NCI-H82 treated with DMSO at 0.1 percent for 48 hours (cell line): ENCODE data around the gene ATL2.
"Not testable (repeated sequence)": the region's sequence is repeated elsewhere in the genome, so short reads cannot be mapped to it uniquely, and the experiment has no call there.

Experiments used
- DNase-seq: peaks from one replicate; lab custom pipeline; 2025; ENCODE audit not compliant: unreplicated experiment; lab: John Stamatoyannopoulos, UW

Gene ATL2

DNA sequence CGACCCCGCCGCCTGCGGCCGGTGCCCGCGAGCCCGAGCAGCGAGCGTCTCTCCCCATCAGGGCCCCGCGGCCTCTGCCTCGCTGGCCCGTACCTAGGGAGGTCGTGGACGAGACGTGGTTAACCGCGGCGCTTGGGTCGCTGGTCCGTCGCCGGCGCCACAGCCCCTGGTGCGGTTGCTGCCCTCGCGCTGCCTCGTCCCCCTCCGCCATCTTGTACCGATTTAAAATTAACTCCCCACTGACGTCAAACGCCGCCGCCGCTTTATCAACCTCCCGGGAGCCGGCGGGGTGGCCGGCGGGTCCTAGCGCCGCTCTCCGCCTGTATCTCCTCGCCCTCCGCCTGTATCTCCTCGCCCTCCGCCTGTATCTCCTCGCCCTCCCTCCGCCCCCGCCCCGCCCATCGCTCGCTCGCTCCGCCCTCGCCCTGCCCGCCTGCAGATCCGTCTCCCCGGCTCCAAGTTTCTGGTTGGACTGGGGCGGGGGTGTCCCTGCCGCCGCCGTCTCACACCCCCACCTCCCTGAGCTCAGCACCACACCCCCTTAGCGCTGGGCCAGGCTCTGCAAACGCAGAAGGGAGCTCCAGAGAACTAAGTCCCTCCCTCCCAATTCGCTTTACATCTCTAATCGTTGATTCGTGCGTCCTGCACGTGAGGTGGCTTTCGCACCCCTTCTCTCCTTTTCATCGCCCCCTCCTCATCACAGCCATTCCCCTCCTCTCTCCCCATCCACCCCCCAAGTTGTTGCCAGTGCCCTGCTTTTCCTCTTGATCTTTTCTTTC is at the start of gene ATL2:
TSS of gene ATL2 (minus strand) at position 224 of the 779 bp plus-strand sequence. CDS start at position 211, 13 bp downstream.
- peak; percentile 97 for DNase-seq

DNA sequence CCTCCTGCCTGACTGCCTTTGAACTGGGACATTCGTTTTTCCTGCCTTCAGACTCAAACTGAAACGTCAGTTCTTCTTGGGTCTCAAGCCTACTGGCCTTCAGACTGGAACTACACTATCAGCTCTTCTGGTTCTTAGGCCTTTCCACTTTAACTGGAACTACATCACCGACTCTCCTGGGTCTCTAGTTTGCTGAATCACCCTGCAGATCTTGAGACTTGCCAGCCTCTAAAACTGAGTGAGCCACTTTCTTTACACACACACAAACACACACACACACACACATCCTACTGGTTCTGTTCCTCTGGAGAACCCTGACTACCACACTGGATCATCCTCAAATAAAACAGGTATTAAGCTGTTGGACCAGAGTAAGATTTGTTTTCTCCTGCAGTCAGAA is 46.7 kb upstream of the ATL2 start:
- no peak for DNase-seq

DNA sequence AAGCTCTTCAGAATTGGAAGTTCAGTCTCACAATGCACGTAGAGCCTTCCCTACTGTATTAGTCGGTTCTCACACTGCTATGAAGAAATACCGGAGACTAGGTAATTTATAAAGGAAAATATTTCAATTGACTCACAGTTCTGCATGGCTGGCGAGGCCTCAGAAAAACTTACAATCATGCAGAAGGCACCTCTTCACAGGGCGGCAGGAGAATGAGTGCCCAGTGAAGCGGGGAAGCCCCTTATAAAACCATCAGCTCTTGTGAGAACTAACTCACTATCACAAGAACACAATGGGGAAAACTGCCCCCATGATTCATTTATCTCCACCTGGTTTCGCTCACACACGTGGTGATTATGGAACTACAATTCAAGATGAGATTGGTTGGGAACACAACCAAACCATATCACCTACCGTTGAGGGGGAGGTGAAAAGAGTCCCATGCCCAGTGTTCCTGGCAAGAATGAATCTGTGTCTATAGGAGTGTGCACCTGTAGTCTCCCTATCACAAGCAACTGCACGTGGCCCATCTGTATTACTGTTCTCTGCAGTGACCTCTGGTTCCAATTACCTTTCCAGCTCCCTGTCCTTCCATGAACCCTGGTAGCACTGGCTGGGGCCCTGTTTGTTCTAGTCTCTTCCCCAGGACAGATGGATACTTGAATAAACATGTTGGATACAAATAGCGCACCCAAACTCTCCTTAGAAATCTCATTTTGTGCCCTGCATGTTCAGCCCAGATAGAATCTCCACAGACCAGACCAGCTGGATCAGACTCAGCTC is 44.4 kb upstream of the ATL2 start:
- DNase-seq, result no peak

DNA sequence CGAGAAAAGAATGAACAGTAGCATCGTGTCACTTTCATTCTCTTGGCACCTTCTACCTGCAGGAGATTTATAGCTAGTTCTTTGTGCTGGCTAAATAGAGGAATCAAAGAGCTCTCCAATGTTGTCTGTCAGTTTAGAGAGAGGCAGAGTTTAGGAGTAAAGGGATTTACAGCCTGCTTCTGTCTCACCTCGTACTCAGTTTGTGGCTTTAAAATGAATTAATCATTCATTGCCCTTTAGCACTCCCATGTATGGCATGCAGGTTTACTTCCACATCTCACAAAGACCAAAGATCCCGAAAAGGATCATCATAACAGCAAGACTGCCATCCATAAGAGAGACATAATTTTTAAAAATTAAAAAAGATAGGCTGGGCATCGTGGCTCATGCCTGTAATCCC is 42.4 kb upstream of the ATL2 start:
- DNase-seq, result no peak

DNA sequence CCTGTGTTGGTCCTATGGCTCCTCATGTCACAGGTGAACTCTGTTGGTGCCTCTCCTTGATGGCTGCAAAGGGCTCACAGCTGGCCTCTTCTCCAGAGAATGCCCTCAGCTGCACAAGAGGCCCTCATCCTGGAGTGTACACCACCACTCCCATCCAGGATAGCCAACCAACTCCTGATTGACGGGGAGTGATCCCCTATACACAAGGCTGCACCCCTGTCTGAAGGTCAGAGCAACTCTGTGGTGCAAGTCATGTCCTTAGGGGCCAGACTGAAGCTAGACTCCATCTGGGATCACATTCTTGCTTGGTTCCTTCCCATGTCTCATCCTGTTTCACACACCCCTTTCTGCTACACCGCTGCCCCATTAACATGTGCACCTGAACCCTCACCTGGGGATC is 41.7 kb upstream of the ATL2 start:
- DNase-seq, result no peak

DNA sequence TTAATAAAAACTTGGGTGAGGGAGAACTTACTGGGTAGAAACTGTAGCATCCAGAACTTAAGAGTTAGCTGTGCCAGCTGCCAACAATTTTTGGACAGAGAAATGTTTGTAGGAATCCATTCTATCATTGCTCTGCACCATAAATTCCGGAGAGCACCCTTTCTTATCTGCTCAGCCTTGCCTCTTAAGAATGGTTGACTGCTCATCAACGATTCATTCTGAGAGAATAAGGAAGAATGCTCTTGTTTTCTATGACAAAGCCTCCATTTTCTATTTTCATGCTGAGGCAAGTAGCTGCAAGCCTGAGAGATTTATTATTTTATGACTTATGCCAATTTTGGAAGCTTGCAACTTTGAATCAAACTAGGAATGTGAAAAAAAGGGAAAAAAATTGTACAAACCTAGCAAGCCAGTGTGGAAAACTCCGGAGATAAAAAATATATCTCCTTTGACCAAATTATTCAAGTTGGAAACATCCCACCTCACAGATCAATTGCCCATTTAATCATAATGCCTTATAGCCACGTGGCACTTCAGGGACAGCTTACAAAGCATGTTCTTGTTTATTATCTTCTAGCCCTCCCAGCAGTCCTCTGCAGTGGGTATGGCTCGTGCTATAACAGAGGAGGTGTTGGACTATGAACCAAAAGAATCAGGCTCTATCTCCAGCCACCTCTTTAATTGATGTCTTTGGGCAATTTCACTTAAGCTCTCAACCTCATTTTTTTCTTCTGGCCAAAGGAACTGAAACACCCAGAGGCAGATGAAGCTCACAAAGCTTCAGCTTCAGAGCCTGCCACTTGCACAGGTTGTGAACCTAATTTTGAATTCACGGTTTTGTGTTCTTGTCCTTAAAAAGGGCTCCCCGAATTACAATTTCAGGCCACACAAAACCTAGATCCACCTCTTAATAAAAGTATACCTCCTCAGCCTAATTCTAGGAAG is 40.9 kb upstream of the ATL2 start:
- DNase-seq, result no peak

DNA sequence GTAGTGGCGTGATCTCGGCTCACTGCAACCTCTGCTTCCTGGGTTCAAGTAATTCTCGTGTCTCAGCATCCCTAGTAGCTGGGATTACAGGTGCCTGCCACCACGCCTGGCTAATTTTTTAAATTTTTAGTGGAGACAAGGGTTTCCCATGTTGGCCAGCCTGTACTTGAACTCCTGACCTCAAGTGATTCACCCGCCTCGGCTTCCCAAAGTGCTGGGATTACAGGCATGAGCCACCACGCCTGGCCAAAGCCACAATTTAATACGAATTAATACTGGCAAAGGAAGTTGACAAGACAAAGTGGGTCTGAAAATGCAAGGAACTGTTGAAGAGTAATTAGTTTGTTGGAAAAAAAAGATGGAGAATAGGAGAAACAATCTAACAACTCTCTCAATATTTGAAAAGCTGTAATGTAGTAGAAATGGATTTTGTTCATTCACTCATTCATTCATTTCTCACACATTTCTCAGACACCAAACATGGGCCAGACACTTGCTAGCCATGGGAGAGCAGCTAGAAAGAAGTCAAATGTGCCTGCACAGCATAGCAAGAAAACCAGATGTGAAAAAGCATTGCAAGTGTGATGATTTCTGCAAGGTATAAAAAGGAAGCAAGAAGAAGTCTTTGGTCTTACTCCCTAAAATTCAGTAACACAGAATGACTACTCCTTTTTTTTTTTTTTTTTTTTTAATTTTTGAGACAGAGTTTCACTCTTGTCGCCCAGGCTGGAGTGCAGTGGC is 39.4 kb upstream of the ATL2 start:
- DNase-seq, result no peak

DNA sequence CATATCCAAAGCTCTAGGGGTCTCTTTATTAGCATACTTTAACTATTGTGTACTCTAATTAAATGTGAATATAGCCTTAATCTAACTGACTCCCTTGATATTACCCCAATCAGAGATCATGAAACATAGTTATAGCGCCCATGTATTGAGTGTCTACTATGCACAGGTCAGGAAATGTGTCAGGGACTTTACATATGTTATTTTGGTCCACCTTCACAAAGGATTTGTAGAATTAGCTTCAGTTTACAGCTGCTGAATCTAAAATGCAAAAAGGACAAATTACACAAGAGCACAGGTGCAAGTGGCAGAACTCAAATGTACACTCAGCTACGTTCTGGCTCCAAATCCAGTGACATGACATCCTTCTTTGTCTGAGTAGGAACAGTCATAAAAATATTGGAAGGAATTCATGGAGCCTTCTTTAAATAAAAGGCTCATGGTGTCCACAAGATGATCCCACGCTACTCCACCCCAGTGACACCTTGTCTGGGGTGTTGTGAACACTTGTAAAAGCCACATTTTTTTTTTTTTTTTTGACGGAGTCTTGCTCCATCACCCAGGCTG is 38.7 kb upstream of the ATL2 start:
- no peak for DNase-seq

DNA sequence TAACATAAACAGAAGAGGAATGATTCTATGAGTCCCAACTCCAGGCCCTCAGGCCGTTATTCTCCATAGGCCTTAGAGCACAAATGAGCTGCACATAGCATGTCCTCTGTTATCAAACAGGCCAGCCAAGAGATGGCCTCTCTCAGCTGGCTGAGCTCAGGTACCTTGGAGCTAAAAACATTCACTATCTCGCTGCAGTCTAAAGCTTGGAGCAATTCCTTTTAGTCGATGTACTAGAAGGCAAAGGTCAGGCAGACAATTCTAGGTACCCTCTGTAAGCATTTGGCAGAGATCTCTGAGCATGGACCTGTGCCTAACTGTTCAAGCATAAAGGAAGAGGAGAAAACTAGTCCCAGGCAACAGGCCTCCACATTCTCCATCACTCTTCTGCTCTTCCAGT is 38.0 kb upstream of the ATL2 start:
- no peak for DNase-seq

DNA sequence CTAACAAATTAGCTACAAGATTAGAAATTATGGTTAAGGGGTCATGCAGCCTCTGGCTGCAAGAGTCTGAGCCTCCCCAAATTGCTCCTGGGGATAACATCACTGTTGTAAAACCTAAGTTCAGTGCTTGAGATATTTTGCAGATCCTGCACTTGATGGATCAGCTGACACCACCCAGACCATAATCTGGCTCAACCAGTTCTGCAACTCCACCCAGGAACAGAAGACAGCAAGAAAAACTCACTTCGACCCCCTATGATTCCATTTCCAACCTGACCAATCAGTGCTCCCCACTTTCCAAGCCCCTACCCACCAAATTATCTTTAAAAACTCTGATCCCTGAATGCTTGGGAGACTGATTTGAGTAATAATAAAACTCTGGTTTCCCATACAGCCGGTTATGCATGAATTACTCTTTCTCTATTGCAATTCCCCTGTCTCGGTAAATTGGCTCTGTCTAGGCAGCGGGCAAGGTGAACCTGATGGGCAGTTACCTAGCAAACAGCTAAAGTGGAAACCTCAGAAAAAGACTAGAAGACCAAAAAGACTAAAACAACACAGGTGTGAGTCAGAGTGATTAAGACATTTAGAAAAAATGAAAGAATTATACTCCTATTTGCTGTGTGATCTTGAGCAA is 35.3 kb upstream of the ATL2 start:
- DNase-seq, result not testable (repeated sequence)

DNA sequence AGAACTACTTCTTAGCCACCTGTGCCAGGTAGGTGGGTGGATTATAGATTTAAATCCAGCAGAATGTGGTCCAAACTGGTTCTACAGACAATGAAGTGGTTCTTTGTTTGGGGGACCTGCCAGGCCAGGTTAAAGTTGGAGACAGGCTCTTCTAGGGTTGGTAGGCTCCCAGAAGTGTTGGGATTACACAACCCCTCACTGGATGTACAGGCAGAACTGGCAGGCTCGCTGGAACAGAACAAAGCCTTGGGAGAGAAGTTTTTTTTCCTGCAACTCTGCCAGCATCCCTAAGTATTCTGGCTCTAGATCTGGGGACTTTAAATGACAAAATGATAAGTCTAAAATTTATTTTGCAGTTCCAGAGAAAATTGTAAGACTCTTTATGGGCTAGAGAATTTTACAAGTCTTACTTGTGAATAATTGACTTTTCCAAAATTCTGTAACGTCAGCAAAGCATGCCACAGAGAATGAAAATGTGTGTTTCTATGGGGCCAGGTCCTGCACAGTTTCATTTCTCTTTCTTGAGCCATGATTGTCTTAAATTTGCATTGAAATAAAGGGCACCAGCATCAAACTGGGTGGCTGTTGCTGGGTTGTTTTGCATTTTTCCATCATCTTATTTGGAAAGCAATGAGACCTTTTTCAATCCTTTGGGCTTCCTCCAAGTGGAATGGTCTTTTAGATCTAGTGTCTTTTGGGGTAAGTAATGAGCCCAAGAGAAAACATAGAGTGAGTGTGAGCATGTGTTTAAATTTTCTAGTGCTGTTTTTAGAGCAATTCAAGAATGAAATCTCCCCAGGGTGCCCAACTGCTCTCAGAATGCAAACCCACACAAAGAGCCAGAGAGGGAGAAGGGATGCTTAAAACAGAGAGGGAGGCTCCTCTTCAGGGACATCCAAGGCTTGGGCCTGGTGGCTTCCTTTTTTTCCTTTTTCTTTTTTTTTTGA is 32.4 kb upstream of the ATL2 start:
- DNase-seq, result no peak

DNA sequence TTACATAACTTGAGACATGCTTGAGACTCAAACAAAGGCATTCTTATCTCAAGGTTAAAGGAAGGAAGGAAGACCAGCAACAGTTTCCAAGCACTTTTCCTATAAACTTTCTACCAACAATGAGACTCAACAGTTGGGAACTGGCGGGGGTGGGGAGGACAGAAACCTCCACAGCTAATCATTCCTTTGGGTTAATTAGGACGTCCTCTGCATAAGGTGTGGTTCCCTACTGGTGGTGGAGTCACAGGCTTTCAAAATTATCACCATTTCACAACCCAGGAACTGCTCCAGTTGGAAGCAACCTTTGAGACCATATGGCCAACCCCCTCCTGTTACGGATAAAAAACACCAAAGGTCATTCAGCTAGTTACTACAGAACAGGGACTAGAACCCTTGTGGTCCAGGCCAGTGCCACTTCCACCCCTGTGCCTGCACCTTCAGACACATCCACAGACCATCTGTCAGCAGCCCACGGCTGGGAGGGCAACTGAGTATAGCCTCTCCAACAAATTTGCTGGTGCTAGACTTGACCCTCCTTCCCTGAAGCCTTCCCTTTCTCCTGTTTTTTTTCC is 30.1 kb upstream of the ATL2 start:
- no peak for DNase-seq

DNA sequence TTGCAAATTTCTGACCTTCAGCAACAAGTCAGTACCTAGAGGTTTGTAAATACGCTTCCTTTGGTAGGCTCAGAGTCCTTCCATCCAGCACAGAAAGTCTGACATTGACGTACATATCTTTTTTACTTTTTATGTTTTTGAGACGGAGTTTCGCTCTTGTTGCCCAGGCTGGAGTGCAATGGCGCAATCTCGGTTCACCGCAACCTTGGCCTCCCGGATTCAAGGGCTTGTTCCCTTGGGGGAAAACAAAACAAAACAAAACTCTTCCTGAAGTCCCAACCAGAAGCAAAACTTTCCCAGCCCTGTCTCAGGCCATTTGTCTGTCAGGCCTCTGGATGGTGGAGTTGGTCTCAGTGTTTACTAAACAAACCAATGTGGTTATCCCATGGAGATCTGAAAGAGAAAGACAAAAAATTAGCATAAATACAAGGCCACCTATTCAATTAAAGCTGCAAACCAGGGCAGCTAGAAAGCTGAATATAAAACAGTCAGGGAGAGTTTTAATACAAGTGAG is 29.6 kb upstream of the ATL2 start:
- DNase-seq, result no peak

DNA sequence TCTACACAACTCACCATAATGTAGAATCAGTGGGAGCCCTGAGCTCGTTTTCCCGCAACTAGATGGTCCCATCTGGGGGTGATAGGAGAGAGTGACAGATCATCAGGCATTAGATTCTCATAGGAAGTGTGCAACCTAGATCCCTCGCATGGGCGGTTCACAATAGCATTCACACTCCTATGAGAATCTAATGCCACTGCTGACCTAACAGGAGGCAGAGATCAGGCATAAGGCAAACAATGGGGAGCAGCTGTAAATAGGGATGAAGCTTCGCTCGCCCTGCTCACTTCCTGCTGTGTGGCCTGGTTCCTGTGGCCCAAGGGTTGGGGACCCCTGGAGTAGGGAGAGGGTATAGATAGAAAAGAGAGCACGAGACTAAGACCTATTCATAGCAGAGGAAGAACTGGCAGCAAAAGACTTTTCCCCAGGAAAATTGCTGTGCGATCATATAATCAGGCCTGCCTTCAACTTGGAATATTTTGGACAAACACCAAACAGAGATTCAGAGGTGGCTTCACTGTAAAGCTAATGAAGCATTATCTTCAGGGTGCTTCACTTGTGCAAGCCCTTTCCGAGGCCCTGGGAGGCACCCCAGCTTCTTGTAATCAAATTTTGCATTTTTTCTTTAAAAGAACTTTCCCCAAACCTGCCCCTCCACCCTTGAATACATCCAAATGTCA is 29.0 kb upstream of the ATL2 start:
- DNase-seq, result no peak

DNA sequence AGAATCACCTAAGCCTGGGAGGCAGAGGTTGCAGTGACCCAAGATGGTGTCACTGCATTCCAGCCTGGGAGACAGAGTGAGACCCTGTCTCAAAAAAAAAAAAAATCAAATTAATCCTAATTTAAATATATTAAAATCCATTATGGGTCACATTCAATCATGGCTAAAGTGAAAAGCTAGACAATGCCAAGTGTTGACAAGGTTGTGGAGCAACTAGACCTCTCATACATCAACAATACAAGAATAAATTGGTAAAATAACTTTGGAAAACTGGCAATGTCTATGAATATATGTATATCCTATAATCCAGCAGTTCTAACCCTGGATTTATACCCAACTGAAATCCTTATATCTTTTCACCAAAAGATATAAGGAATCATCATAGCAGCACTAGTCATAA is 23.4 kb upstream of the ATL2 start:
- no peak for DNase-seq

DNA sequence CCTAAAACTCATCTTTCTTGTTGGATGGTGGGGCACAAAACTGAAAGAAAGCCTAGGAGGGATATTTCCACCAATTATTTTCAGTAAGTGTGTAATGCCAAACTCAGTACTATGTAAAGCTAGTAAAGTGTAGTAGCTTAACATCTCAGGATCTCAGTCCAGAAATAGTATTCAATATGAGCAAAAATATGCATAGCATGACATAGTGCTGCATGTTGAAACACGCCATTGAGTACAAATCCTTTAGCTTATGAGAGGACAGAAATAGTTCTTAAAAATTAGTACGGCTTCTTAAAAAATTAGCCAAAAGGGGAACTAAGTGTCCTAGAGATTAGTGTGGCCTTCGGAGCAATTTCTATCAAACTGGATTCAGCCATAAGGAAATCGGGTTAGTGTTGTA is 21.7 kb upstream of the ATL2 start:
- no peak for DNase-seq

DNA sequence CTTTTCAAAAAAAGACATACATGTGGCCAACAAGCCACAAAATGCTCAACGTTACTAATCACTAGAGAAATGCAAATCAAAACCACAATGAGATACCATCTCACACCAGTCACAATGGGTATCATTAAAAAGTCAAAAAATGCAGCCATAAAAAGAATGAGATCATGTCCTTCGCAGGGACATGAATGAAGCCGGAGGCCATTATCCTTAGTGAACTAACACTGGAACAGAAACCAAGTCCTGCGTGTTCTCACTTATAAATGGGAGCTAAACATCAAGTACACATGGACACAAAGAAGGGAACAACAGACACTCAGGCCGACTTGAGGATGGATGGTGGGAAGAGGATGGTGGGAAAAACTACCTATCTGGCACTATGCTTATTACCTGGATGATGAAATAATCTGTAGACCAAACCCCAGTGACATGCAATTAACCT is 17.8 kb upstream of the ATL2 start:
- DNase-seq, result no peak

DNA sequence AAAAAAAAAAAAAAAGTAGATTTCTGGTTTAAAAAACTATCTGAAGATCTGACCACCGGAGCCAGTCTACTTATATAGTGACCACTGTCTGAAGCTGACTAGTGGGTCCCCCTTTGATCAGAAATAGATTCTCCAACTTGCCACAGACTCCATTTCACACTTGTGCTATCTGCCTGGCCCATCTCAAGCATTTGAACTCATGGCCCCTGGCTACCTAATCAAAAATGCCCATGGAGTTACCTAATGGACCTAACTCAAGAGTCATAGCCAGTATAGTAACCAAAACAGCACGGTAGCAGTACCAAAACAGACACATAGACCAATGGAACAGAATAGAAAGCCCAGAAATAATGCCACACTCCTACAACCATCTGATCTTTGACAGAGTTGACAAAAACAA is 17.0 kb upstream of the ATL2 start:
- no peak for DNase-seq
